ENCODE results near the gene MPDU1.
"Not testable (repeated sequence)": the region's sequence is repeated elsewhere in the genome, so short reads cannot be mapped to it uniquely, and the experiment has no call there.

Gene MPDU1

DNA sequence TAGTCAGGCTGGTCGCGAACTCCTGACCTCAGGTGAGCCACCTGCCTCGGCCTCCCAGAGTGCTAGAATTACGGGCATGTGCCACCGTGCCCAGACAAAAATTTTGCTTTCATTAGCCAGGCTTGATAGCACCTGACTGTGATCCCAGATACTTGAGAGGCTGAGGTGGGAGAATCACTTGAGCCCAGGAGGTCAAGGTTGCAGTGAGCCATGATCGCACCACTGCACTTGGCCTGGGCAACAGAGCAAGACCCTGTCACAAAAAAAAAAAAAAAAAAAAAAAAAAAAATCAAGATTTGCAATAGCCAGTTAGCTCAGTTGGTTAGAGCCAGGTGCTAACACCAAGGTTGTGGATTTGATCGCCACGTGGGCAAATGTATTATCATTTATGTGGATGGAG, 37.2 kb downstream of the MPDU1 start:
- DNase-seq = no peak

DNA sequence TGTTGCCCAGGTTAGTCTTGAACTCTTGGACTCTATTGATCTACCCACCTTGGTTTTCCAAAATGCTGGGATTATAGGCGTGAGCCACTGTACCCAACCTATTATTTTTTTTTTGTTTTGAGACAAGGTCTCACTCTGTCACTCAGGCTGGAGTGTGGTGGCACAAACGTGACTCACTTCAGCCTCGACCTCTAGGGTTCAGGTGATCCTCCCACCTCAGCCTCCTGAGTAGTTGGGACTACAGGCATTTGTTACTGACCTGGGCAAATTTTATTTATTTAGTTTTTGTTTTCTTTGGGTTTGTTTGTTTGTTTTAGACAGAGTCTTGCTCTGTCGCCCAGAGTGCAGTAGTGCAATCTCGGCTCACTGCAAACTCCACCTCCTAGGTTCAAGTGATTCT, 40.0 kb downstream of the MPDU1 start:
- DNase-seq = no peak

DNA sequence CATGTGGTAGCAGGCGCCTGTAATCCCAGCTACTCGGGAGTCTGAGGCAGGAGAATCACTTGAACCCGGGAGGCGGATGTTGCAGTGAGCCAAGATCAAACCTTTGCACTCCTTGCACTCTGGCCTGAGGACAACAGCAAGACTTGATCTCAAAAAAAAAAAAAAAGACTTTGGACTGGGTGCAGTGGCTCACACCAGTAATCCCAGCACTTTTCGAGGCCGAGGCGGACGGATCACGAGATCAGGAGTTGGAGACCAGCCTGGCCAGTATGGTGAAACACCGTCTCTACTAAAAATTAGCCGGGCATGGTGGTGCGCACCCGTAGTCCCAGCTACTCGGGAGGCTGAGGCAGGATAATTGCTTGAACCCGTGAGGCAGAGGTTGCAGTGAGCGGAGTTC, 42.1 kb downstream of the MPDU1 start:
- DNase-seq = not testable (repeated sequence)

DNA sequence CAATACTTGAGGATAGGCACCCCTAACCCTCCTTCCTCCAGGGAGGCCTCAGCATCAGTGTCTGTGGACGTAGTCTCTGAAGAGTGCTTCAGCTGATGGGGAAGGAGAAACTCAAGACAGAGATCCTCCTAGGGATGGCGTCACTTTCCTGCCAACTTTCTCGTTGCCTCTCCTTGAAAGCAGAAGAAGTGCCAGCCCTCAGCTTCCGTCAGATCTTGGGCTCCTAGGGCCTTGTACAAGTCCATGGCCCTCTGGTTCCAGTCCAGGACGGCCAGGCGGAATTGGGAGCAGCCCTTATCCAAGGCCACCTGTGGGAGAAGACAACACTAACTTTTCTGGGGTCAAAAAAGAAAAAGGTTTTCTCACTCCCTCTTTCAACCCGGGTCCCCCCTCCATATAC, 42.7 kb downstream of the MPDU1 start:
- DNase-seq = no peak

DNA sequence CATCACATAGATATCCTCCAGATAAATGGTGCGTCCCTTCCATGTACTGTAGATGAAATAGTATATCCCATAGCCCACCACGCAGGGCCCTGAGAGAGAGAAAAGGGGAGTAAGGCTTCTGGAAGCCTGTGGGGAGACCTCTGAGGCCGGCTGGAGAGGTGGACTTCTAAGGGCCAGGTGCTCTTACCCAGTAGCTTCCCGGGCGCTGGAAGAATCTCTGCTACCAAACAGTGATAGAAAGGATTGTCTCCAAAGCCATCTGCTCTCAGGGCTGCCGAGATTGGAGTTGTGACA, 43.3 kb downstream of the MPDU1 start:
- no peak for DNase-seq

DNA sequence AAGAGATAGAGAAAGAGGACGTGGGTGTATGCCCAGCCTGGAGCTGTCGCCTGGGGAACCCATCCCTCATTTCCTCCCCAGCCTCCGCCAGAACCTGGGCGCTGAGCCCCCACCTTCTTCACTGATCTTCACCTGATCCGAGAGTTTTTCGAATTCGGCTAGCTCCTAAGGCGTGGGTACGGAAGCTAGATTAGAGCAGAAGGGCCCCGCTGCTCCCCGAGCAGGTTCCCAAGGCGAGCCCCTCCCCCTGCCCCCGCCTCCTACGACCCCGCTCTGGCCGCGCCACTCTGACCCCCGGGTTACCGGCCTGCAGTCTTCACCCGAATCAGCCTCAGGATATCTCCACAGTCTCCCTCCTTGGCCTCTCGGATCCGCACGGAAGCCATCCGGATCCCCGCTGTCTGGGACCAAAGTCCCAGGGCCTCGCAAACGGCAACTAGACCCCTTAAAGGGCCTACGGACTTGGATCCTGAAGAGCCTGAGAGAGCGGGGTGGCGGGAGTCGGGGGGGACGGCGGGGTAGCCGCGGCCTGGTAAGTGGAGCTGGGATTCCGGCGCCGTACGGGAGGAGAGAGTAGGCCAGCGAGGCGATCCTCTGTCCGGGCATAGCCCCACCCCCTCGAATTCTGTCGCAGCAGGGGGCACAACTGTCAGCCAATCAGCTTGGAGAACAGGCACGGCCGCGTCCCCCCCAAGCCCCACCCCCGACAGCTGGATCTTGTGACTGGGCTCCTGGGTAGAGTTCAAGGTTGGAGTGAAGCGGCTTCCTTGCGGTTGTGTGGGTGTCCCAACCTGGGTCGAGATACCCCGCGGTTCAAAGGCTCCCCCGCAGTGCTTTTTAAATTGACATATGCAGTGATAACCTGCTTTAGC, 43.8 kb downstream of the MPDU1 start, which contains the start of gene SAT2:
TSS of gene SAT2 (minus strand) at position 572 of the 872 bp plus-strand sequence. CDS start at position 386, 186 bp downstream.
- DNase-seq = no peak

DNA sequence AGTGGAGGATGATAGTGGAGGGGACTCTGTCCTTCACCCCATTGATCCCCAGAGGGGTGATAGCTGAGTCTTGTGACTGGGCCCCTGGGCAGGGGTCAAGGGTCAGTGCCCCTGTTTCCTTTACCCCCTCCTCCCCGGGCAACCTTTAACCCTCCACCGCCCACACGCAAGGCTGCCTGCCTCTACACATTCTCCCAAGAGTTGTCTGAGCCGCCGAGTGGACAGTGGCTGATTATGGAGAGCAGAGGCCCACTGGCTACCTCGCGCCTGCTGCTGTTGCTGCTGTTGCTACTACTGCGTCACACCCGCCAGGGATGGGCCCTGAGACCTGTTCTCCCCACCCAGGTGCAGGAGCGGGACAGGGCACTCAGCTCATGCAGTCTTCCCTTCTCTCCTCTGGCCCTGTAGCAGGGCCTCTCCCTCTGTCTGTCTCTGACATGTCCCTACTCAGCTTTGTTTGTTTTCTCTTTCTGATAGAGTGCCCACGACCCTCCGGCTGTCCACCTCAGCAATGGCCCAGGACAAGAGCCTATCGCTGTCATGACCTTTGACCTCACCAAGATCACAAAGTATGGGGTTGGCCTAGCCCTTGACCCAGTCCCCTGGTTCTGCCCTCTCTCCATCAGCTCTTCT, 46.4 kb downstream of the MPDU1 start, which contains the start of gene SHBG:
TSS of gene SHBG (plus strand) at position 197 of the 633 bp plus-strand sequence. CDS start at position 235, 38 bp downstream.
- DNase-seq = no peak

DNA sequence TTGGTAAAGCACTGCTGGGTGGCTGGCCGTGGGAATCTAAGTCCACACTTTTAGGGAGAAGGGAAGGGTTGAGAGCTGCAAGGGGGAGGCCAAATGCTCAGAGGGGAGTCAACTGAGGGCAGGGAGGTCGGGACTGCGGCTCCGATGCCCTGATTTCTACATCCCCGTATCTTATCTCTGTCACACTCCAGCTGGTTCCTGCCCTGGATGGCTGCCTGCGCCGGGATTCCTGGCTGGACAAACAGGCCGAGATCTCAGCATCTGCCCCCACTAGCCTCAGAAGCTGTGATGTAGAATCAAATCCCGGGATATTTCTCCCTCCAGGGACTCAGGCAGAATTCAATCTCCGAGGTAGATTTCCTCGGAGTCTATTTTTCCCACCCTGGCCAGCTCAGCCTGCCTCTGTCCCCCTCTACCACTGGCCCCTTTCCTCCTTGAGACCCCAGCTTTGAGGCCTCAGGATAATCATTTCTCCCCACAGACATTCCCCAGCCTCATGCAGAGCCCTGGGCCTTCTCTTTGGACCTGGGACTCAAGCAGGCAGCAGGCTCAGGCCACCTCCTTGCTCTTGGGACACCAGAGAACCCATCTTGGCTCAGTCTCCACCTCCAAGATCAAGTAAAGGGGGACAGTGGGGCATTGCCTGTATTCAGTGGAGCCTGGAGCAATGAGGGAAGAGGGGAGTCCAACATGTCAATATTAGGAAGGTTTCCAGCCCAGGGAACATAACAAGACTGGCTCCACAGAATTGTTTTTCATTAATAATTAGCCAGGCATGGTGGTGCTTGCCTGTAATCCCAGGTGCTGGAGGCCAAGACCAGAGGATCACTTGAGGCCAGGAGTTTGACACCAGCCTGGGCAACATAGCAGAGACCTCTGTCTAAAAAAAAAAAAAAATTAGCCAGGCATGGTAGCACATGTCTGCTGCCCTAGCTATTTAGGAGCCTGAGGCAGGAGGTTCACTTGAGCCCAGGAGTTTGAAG, 48.0 kb downstream of the MPDU1 start:
- no peak for DNase-seq

DNA sequence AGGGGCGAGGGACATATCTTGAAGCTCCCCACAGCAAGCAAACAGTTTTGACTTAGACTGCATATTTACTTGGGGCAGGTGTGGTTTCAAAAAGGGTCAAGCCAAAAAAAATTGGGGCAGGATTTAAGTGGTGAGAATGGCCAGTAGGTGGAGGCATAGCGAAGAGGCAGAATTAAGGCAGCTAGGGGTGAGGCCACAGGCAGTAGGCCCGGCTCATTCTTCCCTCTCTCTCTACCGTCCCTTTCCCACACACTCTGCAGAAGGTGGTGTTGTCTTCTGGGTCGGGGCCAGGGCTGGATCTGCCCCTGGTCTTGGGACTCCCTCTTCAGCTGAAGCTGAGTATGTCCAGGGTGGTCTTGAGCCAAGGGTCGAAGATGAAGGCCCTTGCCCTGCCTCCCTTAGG, 48.8 kb downstream of the MPDU1 start:
- no peak for DNase-seq

DNA sequence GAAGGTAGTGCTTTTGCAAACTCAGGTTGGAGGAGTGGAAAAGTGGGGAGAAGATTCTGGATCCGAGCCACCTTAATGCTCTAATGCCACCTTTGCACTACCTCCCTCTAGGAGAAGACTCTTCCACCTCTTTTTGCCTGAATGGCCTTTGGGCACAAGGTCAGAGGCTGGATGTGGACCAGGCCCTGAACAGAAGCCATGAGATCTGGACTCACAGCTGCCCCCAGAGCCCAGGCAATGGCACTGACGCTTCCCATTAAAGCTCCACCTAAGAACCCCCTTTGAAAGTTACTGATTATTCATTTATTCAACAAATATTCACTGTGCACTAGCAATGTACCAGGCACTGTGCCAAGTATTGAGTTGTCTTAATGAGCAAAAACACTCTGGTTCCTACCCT, 49.4 kb downstream of the MPDU1 start:
- no peak for DNase-seq

DNA sequence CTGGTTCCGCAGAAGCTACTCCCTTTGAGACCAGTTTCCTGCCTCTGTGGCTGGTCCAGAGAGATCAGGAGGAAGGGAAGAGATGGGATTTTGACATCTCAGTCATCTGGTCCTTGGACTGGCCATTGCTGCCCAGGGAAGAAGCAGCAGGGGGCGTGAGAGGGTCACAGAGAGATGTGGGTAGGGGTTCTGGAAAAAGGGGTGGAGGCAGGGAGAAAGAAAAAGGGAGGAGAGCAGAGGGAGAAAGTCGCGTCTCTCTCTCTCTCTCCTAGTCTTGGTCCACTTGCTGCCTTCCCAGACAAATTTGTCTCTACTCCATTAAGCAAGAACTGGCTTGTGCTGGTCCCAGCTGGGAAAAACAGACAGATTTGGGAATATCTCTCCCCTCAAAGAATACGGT, 50.7 kb downstream of the MPDU1 start:
- DNase-seq = no peak

DNA sequence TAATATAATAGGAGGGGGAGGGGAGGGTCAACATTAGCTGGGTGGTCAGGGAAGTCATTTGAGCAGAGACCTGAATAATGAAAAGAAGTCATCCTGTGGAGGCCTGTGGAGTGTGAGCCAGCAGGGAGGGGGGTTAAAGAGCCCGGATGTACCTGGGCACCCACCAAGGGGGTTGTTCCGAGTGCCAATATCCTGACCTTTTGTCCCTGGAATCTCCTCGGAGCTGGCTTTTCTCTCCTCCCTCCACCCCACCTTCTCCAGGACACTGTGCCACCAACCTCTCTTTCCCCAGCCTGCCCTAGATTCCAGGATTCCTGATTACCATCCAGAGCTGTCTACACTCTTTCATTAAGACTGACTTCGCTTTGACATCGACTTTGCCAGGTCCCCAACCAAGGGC, 52.5 kb downstream of the MPDU1 start:
- no peak for DNase-seq

Measured in NCI-H524 treated with DMSO at 0.1 percent for 48 hours (cell line).